GM12878 (cell line): ENCODE measurements around the gene HTT-AS. TPM values are rescaled to one million over a fixed set of nuclear protein-coding genes. Genes with fewer than 3 reads are reported as not detected.

Experiments used
- ATAC-seq: fragments of 200-7000 bp; cut with Tn5 transposase; 3 replicates; pipeline ENCODE4 v1.9.1; 2020; ENCODE audit warnings: mild to moderate bottlenecking, moderate library complexity
- BruUV-seq: library from RNA; stranded (reverse); fragments of 400-500 nt; replicated peaks from 2 replicates; lab custom pipeline; 2021; lab: Mats Ljungman, UMichigan
- CTCF ChIA-PET: fragments of 300-600 bp; sonication (Branson Sonifier 250); formaldehyde crosslinking; extraction: SDS; loops from one replicate; lab custom pipeline; 2021; ENCODE audit warnings: inconsistent platforms; lab: Yijun Ruan, JAX
- POLR2A ChIA-PET: fragments of 350-600 bp; formaldehyde crosslinking; extraction: SDS; loops from one replicate; lab custom pipeline; 2021; ENCODE audit warnings: inconsistent platforms; lab: Charles Lee
- RAD21 ChIA-PET: fragments of 300-600 bp; sonication (Branson Sonifier 250); formaldehyde crosslinking; loops from one replicate; lab custom pipeline; 2023; ENCODE audit warnings: antibody characterized with exemption; ENCODE audit not compliant: unreplicated experiment; lab: Charles Lee
- SMC1A ChIA-PET: fragments of 300-600 bp; sonication (Branson Sonifier 250); formaldehyde crosslinking; loops from one replicate; lab custom pipeline; 2023; ENCODE audit not compliant: unreplicated experiment, uncharacterized antibody; lab: Charles Lee
- DNase-seq: peaks from one replicate; pipeline ENCODE4 v3.0.0-alpha.2; 2011; ENCODE audit warnings: low read depth, low spot score
- FAIRE-seq: peaks from 3 replicates; lab custom pipeline; 2011; peaks lifted over from hg19 to GRCh38; lab: Jason Lieb, UNC
- H2AFZ ChIP-seq: 2 replicates; pipeline ENCODE4 v1.6.0; 2011; ENCODE audit warnings: low read depth, low read length, control low read depth; ENCODE audit not compliant: control insufficient read depth
- H3K27ac ChIP-seq: 2 replicates; pipeline ENCODE4 v1.5.1; 2011; ENCODE audit warnings: control low read depth; ENCODE audit not compliant: control insufficient read depth, insufficient read depth
- H3K27me3 ChIP-seq, 2 experiments: replicated peaks in 1 of 2; 2 replicates each; pipeline versions ENCODE4 v1.6.0 to v1.6.1; 2011; ENCODE audit warnings: low read length in 1 of 2; ENCODE audit not compliant: control insufficient read depth in 2 of 2, insufficient read depth in 2 of 2
- H3K36me3 ChIP-seq, 2 experiments: 2 replicates each; pipeline ENCODE4 v1.5.1; 2011; ENCODE audit warnings: low read length in 1 of 2; ENCODE audit not compliant: control insufficient read depth in 2 of 2, insufficient read depth in 2 of 2
- H3K4me1 ChIP-seq: 2 replicates; pipeline ENCODE4 v1.6.1; 2011; ENCODE audit warnings: mild to moderate bottlenecking, low read length, moderate library complexity, mixed read lengths; ENCODE audit not compliant: control insufficient read depth, insufficient read depth
- H3K4me2 ChIP-seq: 2 replicates; pipeline ENCODE4 v1.6.0; 2011; ENCODE audit warnings: control low read depth; ENCODE audit not compliant: control insufficient read depth, insufficient read depth
- H3K4me3 ChIP-seq: fragments of 200-600 bp; sonication (generic); 2 replicates; pipeline ENCODE4 v1.5.1; 2016
- H3K79me2 ChIP-seq: 2 replicates; pipeline ENCODE4 v1.6.0; 2011; ENCODE audit warnings: low read length; ENCODE audit not compliant: control insufficient read depth, insufficient read depth
- H3K9ac ChIP-seq: 2 replicates; pipeline ENCODE4 v1.8.0; 2011; ENCODE audit warnings: low read length, control low read depth, mixed read lengths; ENCODE audit not compliant: control insufficient read depth, insufficient read depth
- H3K9me3 ChIP-seq: replicated peaks from 3 replicates; pipeline ENCODE4 v1.5.1; 2011; ENCODE audit warnings: mild to moderate bottlenecking, low read length; ENCODE audit not compliant: control insufficient read depth, insufficient read depth
- H4K20me1 ChIP-seq: 2 replicates; pipeline ENCODE4 v1.6.0; 2011; ENCODE audit not compliant: control insufficient read depth, insufficient read depth
- BCL3 ChIP-seq: IDR thresholded peaks from 2 replicates; pipeline ENCODE4 v1.6.1; 2011; ENCODE audit warnings: borderline replicate concordance, low read depth, mild to moderate bottlenecking, moderate library complexity, low read length; ENCODE audit not compliant: insufficient read depth, poor library complexity, severe bottlenecking
- BCLAF1 ChIP-seq: fragments of 450-650 bp; IDR thresholded peaks from 2 replicates; pipeline ENCODE4 v1.6.1; 2017; ENCODE audit warnings: antibody characterized with exemption, mild to moderate bottlenecking, moderate library complexity
- CBFB ChIP-seq: IDR thresholded peaks from 2 replicates; pipeline ENCODE4 v1.6.1; 2016; ENCODE audit warnings: antibody characterized with exemption, low read depth
- CEBPB ChIP-seq, 2 experiments: fragments of 150-350 bp in 1 of 2; IDR thresholded peaks; 2 replicates each; pipeline ENCODE4 v1.6.1; 2012 to 2014; ENCODE audit warnings: low read depth in 2 of 2, low read length in 2 of 2, borderline replicate concordance in 1 of 2, inconsistent platforms in 1 of 2
- EED ChIP-seq: sonication (generic); IDR thresholded peaks from 2 replicates; pipeline ENCODE4 v1.6.1; 2016; ENCODE audit warnings: antibody characterized with exemption, low read depth
- EGR1 ChIP-seq, 2 experiments: IDR thresholded peaks; 1 replicate in 1 of 2; 2 replicates in 1 of 2; pipeline ENCODE4 v1.6.1; 2011 to 2012; ENCODE audit warnings: low read depth in 2 of 2, low read length in 2 of 2, borderline replicate concordance in 1 of 2, mild to moderate bottlenecking in 1 of 2, moderate library complexity in 1 of 2
- ESRRA ChIP-seq: IDR thresholded peaks from 2 replicates; pipeline ENCODE4 v1.6.1; 2012; ENCODE audit warnings: mild to moderate bottlenecking, low read length, improper control_type of control experiment
- MEF2B ChIP-seq: fragments of 450-650 bp; IDR thresholded peaks from 2 replicates; pipeline ENCODE4 v1.6.1; 2018; ENCODE audit warnings: mild to moderate bottlenecking, moderate library complexity; ENCODE audit not compliant: partially characterized antibody, poor library complexity, severe bottlenecking
- MYB ChIP-seq: fragments of 150-350 bp; IDR thresholded peaks from 2 replicates; pipeline ENCODE4 v1.6.1; 2014; ENCODE audit warnings: mild to moderate bottlenecking, low read depth, low read length, borderline replicate concordance
- RBBP5 ChIP-seq: fragments of 200-600 bp; sonication (generic); conservative IDR thresholded peaks from 2 replicates; pipeline ENCODE4 v1.6.1; 2016
- RCOR1 ChIP-seq: conservative IDR thresholded peaks from 2 replicates; pipeline ENCODE4 v1.6.1; 2012; ENCODE audit warnings: low read depth, low read length, improper control_type of control experiment
- TARDBP ChIP-seq: IDR thresholded peaks from 2 replicates; pipeline ENCODE4 v1.6.1; 2016; ENCODE audit warnings: borderline replicate concordance
- TCF7 ChIP-seq: IDR thresholded peaks from 2 replicates; pipeline ENCODE4 v1.6.1; 2014; ENCODE audit warnings: antibody characterized with exemption, borderline replicate concordance
- WGBS: methylation state at CpG from one replicate; pipeline ENCODE4 v1.1.6; 2016; ENCODE audit warnings: low lambda C conversion rate; ENCODE audit not compliant: insufficient replicate concordance, insufficient coverage; ENCODE audit errors: missing lambda C conversion rate; 5-methylcytosine and 5-hydroxymethylcytosine counted together
- in situ Hi-C: fragments of 300-500 bp; cut with MboI; formaldehyde crosslinking; loops from 9 replicates; pipeline ENCODE4 v1.14.3; 2018; ENCODE audit warnings: mixed read lengths
- intact Hi-C: fragments of 100-400 bp; cut with micrococcal nuclease; formaldehyde crosslinking; loops from one replicate; pipeline ENCODE4 v1.14.2; 2022; ENCODE audit not compliant: unreplicated experiment
- polyA plus RNA-seq, 11 experiments: library from polyadenylated mRNA; depleted of rRNA in 4 of 11; unstranded in 6 of 11; stranded (reverse) in 5 of 11; fragments of >200 nt; fragmentation: Nextera tagmentation in 4 of 11; fragmentation: Illumina TruSeq in 1 of 11; extraction: Ambion mirVana in 4 of 11; extraction: Trizol in 1 of 11; gene quantifications; 1 replicate in 1 of 11; 2 replicates in 10 of 11; pipeline versions ENCODE4 v1.2.1 to v1.2.3, GENCODE V29; 2011 to 2016; ENCODE audit warnings: inconsistent platforms in 2 of 11, missing spikeins in 2 of 11, low read depth in 1 of 11
- total RNA-seq, 4 experiments: library from RNA; depleted of rRNA in 3 of 4; stranded (reverse); fragments of >200 nt in 3 of 4; fragmentation: Illumina TruSeq in 1 of 4; extraction: Trizol in 1 of 4; gene quantifications; 2 replicates each; pipeline versions ENCODE4 v1.2.1 to v1.2.3, GENCODE V29; 2013 to 2021

Gene HTT-AS
- total and polyA plus RNA-seq, 10 of the 15 experiments (the other 5 are each of a cell fraction or from before 2014, with no cell fraction given) = not detected

- FAIRE-seq = no peak
- H3K4me2 ChIP-seq = 0 out of 2 replicates have a peak overlapping the region, but pooled peaks have one; percentile 12
- DNase-seq = no peak
- peaks cover 65% of the 10 kb centered on the region for H3K4me1 ChIP-seq
- POLR2A ChIA-PET = interaction anchor here (0.8 kb wide), 1 partner anchor 35 kb away, joined by 3 read pairs; no protein-coding TSS in a partner anchor
- peaks cover 8% of the 10 kb centered on the region for H3K9me3 ChIP-seq
- in situ Hi-C loops (no loop called here), intact Hi-C loops (loop anchor here (10.0 kb wide), 1 partner anchor 279 kb away; no protein-coding TSS in a partner anchor)
- no peak overlapping the region for H2AFZ ChIP-seq
- H3K4me3 ChIP-seq = no peak overlapping the region
- H3K79me2 ChIP-seq = peaks cover 12% of the 10 kb centered on the region
- WGBS = 89% methylated on average over 11 of the region's 11 CpGs
- H3K9ac ChIP-seq = no peak overlapping the region
- no TSS peak for BruUV-seq
- no peak for ATAC-seq
- H3K27me3 ChIP-seq = no peaks in the 10 kb centered on the region
- H3K36me3 ChIP-seq = no peaks in the 10 kb centered on the region; a peak in 1 of 4 replicates
- RAD21 ChIA-PET = interaction anchor here (1.2 to 2.6 kb wide), 2 partner anchors 40 to 80 kb away, joined by 3 to 8 read pairs; partner anchors contain the start of genes GRK4 and NOP14
- SMC1A ChIA-PET = interaction anchor here (0.6 to 1.9 kb wide), 4 partner anchors 33 to 79 kb away, joined by 3 to 4 read pairs (median 3); no protein-coding TSS in a partner anchor
- CTCF ChIA-PET = interaction anchor here (0.6 to 0.9 kb wide), 3 partner anchors 65 to 512 kb away, joined by 3 to 5 read pairs (median 3); no protein-coding TSS in a partner anchor
- TF ChIP-seq RCOR1 (no peak), CBFB (no peak), EED (no peak), ESRRA (no peak), MEF2B (no peak), TARDBP (no peak), BCLAF1 (no peak), BCL3 (no peak), RBBP5 (no peak), TCF7 (no peak), EGR1 (IDR thresholded peaks at IDR 0.05; ENCODE audit: borderline replicate concordance in 1 of 2, low read depth in 2 of 2, low read length in 2 of 2) (no peak), CEBPB (IDR thresholded peaks at IDR 0.05; ENCODE audit: borderline replicate concordance in 1 of 2, low read depth in 2 of 2, low read length in 2 of 2) (no peak), MYB (no peak)
- H3K27ac ChIP-seq = no peak overlapping the region
- H4K20me1 ChIP-seq = no peaks in the 10 kb centered on the region
These were observed 30.9 kb downstream of the HTT-AS start for GRCh38 chr4:3043282-3044020.
